HUDEP-2 (cell line): ENCODE results near the gene ADAMTS14.
"Not testable (repeated sequence)": the region's sequence is repeated elsewhere in the genome, so short reads cannot be mapped to it uniquely, and the experiment has no call there.

Experiments
- DNase-seq, 76 experiments: peaks; one replicate each; lab custom pipeline; 2025; ENCODE audit not compliant: unreplicated experiment in 76 of 76; lab: John Stamatoyannopoulos, UW

ADAMTS14 gene

DNA sequence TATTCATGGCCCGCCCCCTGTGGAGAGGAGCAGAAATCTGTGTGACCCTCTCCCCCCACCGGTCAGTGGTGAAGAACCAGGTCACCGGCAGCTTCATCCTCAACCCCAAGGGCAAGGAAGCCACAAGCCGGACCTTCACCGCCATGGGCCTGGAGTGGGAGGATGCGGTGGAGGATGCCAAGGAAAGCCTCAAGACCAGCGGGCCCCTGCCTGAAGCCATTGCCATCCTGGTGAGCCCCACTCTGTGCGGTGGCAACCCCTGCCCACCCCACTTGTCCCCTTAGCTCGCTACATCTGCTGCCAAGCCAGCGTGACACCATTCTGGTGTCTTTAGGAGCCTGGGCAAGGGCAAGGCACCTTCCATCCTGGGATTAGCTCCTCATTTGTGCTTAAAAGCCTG, 77.5 kb downstream of the ADAMTS14 start:
- DNase-seq = no peak

DNA sequence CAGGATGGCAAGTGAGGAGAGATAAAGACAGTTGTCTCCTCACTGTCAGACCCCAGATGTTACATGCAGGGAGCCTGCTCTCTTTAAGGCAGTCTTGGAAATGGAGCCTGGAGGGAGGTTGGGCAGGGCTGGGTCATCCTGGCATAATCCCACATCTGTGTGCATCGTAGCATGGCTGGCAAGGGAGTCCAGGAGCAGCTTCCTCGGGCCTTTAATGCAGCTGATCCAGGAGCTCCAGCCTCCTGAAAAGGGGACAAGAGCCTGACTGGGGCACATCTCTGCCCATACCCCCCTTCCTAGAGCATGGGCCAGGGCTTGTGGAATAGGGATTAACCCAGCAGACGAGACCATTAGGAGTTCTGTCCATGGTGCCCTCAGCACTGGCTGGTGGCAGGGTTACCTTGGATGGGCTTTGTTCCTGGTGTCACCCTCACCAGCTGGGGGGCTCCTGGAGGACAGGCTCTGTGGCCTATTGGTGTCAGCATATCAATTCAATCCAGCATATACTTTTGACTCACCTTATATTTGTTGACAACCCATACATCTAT, 77.9 kb downstream of the ADAMTS14 start:
- no peak for DNase-seq

DNA sequence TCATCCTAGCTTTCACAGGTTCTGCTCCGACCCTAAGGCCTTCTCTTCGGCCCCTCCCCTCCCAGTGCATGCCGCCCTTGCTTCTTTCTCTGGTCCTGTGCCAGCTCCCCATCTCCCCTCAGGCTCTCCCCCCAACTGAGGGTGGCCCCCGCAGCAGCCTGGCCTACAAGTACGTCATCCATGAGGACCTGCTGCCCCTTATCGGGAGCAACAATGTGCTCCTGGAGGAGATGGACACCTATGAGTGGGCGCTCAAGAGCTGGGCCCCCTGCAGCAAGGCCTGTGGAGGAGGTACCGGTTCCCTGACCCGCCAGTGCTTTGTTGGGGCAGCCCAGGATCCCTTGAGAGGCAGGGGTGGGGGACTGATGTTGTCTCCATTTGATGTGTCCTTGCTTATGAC, 79.0 kb downstream of the ADAMTS14 start:
- no peak for DNase-seq

DNA sequence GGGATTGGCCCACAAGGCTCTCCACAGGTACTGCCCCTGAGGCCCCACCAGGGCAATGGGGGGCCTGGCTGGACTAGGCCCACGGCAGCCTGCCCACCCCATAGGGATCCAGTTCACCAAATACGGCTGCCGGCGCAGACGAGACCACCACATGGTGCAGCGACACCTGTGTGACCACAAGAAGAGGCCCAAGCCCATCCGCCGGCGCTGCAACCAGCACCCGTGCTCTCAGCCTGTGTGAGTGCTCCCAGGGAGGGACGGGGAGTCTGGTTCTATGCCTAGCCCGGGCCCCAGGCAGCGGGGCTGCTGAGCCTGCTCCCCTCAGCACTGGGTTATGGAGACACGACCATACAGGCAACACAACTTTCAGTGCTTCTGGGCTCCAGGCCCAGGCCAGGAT, 79.7 kb downstream of the ADAMTS14 start:
- DNase-seq = no peak

DNA sequence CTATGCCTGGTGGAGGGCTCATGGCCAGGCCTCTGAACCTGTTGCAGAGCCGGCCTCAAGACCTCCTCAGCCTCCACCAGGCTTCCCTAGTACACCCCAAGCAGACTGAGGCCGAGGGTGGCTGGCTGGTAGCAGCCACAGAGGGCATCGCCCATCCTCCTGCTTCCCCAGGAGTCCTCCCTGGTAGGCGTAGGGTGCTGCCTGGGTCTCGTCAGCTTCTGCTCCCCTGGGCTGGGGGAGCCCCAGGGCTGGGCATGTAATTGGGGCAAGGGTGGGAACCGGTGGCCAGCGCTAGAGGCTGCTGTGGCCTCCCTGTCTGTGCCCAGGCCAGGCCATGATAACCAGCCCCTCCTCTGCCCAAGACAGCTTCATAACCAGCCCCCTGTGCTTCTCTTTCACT, 80.3 kb downstream of the ADAMTS14 start:
- DNase-seq = no peak

DNA sequence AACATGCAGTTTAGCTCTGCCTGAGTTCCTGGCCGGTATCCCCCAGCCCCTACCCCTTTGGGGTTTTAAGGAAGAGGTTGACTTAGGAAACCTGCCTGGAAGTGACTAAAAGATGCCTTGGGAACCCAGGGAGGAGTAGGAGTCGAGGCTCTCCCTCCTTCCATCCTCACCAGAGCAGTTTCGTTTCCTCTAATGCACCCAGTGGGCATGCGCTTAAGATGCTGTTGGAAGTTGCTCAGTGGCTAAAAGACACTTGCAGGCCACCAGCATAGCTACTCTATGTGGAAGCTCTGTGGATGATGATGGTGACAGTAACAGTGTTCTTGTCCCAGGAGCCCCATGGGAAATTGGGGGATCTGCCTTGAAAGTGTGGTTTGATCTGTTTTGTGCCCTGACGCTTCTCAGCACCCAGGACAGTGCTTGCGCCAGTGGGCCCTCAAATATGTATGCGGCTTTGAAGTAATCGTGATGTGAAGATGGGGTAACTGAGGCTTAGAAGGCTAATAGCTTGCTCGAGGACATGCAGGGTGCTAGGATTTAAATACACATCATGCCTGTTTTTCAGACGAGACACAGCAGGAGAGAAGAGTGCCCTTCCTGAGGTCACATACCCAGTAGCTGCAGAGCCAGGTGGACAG, 80.8 kb downstream of the ADAMTS14 start:
- no peak for DNase-seq

DNA sequence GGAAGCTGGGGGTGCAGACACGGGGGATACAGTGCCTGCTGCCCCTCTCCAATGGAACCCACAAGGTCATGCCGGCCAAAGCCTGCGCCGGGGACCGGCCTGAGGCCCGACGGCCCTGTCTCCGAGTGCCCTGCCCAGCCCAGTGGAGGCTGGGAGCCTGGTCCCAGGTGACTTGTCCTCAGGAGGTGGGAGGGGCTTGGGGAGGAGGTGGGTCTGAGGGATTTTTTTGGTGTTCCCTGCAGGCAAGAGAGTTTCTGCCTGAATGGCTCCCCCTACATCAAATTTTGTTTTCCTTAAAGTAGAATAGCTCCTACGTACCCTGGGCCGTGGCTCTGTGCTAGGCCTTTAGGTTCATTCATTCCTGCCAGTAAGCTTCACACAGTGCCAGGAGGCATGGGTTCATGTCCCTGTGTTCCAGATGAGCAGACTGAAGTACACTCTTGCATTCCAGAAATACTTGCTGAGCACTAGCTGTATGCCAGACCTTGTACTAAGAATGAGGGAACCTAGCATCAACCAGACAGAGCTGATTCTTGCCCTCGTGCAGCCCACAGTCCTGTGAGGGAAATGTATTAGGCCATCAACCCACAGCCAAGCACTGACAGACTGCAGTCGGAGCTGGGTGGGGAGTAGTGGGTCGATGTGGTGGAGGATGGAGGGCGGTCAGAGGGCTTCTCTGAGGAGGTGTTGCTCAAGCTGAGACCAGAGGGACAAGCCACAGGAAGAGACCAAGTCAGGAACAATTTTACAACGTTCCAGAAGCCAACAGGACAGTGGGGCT, 81.7 kb downstream of the ADAMTS14 start:
- DNase-seq = no peak

DNA sequence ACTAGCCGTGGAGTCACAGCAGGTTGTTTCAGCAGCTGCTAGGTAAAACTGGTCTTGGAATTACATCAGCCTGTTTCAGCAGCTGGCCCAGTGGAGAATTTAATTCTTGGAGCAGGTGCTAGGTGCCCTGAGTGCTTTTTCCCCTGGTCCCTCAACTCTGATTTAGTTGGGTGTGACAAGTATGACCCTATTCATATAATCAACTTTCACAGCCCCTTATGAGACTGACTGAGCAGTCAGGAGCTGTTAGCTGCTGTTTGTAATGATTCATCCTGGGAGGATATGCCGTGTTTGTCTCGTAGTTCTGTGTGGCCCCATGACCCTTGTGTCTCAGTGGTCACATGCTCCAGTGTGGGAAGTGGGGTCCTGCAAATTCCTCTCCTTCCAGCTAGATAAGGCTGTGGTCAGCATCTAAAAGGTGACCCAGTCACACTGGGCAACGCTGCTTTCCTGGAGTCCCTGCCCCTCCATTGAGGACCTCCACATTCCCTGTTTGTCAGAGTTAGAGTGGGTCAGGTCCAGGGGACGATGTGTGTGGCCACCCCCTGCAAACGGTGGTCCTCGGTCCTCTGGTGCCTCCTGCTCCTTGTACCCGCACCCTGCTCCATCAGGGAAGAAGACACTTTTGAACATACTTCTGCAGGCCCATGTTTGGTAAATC, 84.5 kb downstream of the ADAMTS14 start:
- no peak for DNase-seq

DNA sequence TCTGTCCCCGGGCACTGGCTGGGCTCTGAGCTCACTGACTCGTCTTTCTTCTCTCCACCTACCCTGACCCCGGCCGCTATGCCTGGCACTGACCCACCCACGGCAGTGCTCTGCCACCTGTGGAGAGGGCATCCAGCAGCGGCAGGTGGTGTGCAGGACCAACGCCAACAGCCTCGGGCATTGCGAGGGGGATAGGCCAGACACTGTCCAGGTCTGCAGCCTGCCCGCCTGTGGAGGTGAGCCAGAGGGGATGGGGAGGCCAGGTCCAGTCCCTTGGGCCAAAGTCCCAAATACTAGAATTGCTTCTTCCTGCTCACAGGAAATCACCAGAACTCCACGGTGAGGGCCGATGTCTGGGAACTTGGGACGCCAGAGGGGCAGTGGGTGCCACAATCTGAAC, 85.5 kb downstream of the ADAMTS14 start:
- no peak for DNase-seq

DNA sequence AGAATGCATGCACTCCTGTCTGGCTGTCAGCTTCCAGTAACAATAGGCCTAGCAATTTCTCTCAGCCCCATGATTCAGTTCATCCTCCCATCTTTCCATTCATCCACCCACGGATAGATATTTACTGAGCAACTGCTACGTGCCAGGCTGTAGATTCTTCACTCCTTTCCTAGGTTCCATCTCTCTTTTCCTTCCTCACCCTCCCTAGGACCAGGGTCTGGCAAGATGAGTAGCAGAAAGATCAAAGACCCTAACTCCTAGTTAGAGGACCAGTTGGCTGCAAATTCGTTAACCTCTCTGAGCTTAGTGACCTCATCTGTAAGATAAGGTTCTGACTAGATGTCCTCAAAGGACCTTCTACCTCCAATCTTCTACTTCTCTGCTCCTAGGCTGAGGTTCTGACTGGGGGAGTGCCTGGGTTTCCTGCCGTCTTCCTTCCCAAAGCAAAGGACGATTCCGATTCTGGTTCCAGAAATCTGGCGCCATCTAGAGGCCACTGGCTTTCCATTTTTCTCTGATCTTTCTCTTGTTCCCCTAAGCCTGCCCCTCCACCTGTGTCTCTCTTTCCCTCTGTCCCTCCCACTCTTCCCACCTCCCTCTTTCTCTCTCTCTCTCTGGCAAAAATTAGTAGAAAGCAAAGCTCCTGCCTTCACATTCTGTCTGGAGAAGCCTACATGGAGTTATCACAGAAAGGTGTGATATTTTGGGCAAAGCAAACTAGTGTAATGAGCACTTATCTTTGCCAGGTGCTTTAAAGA, 86.6 kb downstream of the ADAMTS14 start:
- peak in 44 of 76 experiments; percentile 1 to 62 (median 22) for DNase-seq

DNA sequence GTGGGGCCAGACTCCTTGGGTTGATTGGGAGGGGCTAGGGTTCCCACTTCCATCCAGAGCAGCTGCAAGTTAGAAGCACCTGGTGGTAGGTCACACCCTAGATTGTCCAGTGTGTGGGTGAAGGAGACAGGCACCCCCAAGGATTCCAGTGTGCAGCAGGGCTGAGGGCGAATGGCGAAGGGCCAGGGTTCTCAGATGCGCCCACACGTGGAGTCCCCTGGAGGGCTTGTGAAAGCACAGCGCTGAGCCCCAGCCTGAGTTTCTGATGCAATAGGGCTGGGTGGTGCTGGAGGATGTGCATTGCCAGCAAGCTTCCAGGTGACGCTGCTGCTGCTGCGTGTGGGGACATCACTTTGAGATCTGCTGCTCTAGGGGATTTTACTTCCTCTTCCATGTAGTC, 87.5 kb downstream of the ADAMTS14 start:
- no peak for DNase-seq

DNA sequence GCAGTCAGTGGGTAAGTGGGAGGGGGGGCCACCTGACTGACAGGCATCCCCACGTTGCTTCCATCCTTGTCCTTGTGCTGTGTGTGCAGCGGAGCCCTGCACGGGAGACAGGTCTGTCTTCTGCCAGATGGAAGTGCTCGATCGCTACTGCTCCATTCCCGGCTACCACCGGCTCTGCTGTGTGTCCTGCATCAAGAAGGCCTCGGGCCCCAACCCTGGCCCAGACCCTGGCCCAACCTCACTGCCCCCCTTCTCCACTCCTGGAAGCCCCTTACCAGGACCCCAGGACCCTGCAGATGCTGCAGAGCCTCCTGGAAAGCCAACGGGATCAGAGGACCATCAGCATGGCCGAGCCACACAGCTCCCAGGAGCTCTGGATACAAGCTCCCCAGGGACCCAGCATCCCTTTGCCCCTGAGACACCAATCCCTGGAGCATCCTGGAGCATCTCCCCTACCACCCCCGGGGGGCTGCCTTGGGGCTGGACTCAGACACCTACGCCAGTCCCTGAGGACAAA, 88.0 kb downstream of the ADAMTS14 start:
- DNase-seq = no peak

DNA sequence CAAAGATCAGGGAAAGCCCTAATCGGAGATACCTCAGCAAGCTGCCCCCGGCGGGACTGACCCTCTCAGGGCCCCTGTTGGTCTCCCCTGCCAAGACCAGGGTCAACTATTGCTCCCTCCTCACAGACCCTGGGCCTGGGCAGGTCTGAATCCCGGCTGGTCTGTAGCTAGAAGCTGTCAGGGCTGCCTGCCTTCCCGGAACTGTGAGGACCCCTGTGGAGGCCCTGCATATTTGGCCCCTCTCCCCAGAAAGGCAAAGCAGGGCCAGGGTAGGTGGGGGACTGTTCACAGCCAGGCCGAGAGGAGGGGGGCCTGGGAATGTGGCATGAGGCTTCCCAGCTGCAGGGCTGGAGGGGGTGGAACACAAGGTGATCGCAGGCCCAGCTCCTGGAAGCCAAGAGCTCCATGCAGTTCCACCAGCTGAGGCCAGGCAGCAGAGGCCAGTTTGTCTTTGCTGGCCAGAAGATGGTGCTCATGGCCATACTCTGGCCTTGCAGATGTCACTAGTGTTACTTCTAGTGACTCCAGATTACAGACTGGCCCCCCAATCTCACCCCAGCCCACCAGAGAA, 88.8 kb downstream of the ADAMTS14 start:
- no peak for DNase-seq

DNA sequence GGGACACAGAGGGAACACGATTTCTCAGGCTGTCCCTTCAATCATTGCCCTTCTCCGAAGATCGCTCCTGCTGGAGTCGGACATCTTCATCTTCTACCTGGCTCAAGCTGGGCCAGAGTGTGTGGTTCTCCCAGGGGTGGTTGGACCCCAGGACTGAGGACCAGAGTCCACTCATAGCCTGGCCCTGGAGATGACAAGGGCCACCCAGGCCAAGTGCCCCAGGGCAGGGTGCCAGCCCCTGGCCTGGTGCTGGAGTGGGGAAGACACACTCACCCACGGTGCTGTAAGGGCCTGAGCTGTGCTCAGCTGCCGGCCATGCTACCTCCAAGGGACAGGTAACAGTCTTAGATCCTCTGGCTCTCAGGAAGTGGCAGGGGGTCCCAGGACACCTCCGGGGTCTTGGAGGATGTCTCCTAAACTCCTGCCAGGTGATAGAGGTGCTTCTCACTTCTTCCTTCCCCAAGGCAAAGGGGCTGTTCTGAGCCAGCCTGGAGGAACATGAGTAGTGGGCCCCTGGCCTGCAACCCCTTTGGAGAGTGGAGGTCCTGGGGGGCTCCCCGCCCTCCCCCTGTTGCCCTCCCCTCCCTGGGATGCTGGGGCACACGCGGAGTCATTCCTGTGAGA, 89.5 kb downstream of the ADAMTS14 start:
- no peak for DNase-seq

DNA sequence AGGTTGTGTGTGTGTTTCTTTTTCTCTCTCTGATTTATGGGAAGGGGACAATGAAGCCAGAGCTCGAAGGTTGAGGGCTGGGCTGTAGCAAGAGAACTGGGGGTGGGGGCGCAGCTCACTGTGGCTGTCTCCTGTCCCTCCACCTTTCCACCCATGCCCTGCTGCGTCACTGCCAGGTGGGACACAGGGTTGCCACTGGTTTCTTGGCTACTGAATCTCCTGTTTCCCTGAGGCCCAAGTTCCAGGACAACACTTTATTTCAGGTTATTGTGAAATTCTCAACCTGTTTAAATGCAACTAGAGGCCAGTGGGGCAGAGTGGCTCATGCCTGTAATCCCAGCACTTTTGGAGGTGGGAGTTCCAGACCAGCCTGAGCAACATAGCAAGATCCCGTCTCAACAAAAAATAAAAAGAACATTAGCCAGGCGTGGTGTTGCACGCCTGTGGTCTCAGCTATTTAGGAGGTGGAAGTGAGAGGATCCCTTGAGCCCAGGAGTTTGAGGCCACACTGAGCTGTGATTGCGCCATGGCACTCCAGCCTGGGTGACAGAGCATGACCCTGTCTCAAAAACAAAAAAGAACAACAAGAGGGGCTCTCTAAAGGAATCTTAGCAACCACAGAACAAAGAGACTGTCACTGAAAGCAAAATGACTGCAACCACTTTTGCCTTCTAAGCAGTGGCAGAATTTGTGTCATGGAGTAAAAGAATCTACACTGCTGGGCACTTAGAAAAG, 90.3 kb downstream of the ADAMTS14 start:
- DNase-seq = no peak

DNA sequence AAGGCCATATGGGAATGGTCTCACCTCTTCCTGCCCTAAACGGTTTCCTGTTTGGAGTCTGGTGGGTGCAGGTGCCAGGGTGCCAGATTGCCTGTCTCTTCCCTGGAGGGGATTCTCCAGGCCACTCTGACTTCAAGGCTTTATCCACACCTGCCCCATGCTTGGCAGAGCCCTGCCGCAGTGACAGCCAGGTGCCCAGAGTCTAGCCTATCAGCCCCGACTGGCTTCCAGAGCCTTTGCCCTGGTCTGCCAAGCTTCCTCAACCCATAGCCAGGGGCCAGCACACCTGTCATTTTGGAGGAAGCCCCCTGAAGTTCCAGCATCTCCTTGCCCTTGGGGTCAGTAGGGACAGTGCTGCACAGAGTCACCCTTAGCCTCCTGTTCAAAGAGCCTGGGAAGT, 91.3 kb downstream of the ADAMTS14 start:
- no peak for DNase-seq

DNA sequence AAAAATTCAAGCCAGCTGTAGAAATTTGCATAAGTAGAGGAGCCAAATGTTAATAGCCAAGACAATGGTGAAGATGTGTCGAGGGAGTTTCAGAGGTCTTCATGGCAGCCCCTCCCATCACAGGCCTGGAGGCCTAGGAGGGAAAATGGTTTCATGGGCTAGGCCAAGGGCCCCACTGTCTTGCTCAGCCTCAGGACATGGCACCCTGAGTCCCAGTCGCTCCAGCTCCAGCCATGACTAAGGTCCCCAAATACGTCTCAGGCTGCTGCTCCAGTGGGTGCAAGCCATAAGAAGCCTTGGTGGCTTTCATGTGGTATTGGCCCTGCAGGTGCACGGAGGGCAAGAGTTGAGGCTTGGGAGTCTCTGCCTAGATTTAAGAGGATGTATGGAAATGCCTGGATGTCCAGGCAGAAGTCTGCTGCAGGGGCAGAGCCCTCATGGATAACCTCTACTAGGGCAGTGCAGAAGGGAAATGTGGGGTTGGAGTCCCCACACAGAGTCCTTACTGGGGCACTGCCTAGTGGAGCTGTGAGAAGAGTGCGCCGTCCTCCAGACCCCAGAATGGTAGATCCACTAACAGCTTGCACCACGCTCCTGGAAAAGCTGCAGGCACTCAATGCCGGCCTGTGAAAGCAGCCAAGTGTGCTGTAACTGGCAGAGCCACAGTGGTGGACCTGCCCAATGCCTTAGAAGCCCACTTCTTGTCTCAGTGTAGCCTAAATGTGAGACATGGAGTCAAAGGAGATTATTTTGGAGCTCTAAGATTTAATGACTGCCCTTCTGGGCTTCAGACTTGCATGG, 93.7 kb downstream of the ADAMTS14 start:
- DNase-seq = no peak

DNA sequence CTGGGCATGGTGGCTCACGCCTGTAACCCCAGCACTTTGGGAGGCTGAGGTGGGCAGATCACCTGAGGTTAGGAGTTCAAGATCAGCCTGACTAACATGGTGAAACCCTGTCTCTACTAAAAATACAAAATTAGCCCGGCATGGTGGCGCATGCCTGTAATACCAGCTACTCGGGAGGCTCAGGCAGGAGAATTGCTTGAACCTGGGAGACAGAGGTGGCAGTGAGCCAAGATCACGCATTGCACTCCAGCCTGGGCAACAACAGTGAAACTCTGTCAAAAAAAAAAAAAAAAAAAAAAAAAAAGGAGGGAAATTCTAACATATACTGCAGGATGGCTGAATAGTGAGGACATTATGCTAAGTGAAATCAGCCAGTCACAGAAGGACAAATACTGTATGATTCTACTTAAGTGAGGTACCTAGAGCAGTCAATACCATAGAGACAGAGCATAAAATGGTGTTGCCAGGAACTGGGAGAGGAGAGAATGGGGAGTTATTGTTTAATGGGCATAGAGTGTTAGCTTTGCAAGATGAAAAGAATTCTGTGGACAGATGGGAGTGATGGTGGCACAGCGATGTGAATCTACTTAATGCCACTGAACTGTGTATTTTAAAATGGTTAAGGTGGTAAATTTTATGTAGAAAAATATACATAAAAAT, 95.8 kb downstream of the ADAMTS14 start:
- DNase-seq = not testable (repeated sequence)
